Measurements from ENCODE around the gene LKAAEAR1. TPM values are rescaled to one million over a fixed set of nuclear protein-coding genes. Genes with fewer than 3 reads are reported as not detected.
"Not testable (repeated sequence)": the region's sequence is repeated elsewhere in the genome, so short reads cannot be mapped to it uniquely, and the experiment has no call there.

LKAAEAR1 gene
- total RNA-seq, 2 donors from 2014 or later, result 3.9 TPM; not detected in 1

- WGBS, 2 donors, result 74 to 77% methylated on average over 4 to 8 of the region's 8 CpGs
- intact Hi-C loops (cut with DNase I), result loop anchor here (5.0 kb wide), 1 partner anchor 82 kb away; the partner anchor contains the start of gene C20orf204
- TF ChIP-seq CTCF (IDR thresholded peaks at IDR 0.05) (no peak), POLR2A (IDR thresholded peaks at IDR 0.05) (no peak)
- DNase-seq (no peak), ATAC-seq (no peak)
- Histone ChIP-seq H3K9me3 (no peaks in the 10 kb centered on the region), H3K27ac (no peak overlapping the region), H3K27me3 (peaks cover 0 to 7% of the 10 kb centered on the region in 2 donors), H3K36me3 (replicated peaks in 1 of 2; ENCODE audit: insufficient read depth in 1 of 2, low read depth in 2 of 2) (no peaks in the 10 kb centered on the region), H3K4me1 (peaks cover 8% of the 10 kb centered on the region), H3K4me3 (no peak overlapping the region)
Measured at GRCh38 chr20:64119301-64119680, 35.1 kb upstream of the LKAAEAR1 start.

- not testable (repeated sequence) for H3K9me3 ChIP-seq; H3K4me3 ChIP-seq; H3K27me3 ChIP-seq; H3K4me1 ChIP-seq; H3K27ac ChIP-seq; ATAC-seq; DNase-seq; H3K36me3 ChIP-seq (replicated peaks in 1 of 2; ENCODE audit: insufficient read depth in 1 of 2, low read depth in 2 of 2)
- 60% methylated on average over 2 of the region's 6 CpGs; no CpG with 5 or more reads in 1 of the 2 donors for WGBS, 2 donors
- intact Hi-C loops (cut with DNase I), result loop anchor here (5.0 kb wide), 1 partner anchor 80 kb away; the partner anchor contains the start of gene C20orf204
Measured at GRCh38 chr20:64117432-64117777, 33.2 kb upstream of the LKAAEAR1 start.

- Histone ChIP-seq H3K27ac (no peak overlapping the region), H3K4me1 (peaks cover 8% of the 10 kb centered on the region), H3K36me3 (replicated peaks in 1 of 2; ENCODE audit: insufficient read depth in 1 of 2, low read depth in 2 of 2) (no peaks in the 10 kb centered on the region), H3K4me3 (no peak overlapping the region), H3K27me3 (peaks cover 0 to 6% of the 10 kb centered on the region in 2 donors), H3K9me3 (no peaks in the 10 kb centered on the region)
- ATAC-seq, result no peak
- intact Hi-C loops (cut with DNase I), result loop anchor here (5.0 kb wide), 1 partner anchor 79 kb away; the partner anchor contains the start of gene C20orf204
- TF ChIP-seq POLR2A (IDR thresholded peaks at IDR 0.05) (no peak), CTCF (IDR thresholded peaks at IDR 0.05) (no peak)
- no peak for DNase-seq
- 64 to 73% methylated on average over 6 to 14 of the region's 17 CpGs for WGBS, 2 donors
Measured at GRCh38 chr20:64116541-64117431, 32.6 kb upstream of the LKAAEAR1 start.

- no peak overlapping the region for H3K27ac ChIP-seq
- intact Hi-C loops (cut with DNase I), result loop anchor here (5.0 kb wide), 1 partner anchor 79 kb away; the partner anchor contains the start of gene C20orf204
- DNase-seq (no peak), ATAC-seq (no peak)
- H3K4me3 ChIP-seq, result no peak overlapping the region
- TF ChIP-seq POLR2A (IDR thresholded peaks at IDR 0.05) (no peak), CTCF (IDR thresholded peaks at IDR 0.05) (no peak)
- H3K9me3 ChIP-seq, result no peaks in the 10 kb centered on the region
- H3K36me3 ChIP-seq (replicated peaks in 1 of 2; ENCODE audit: insufficient read depth in 1 of 2, low read depth in 2 of 2), result no peaks in the 10 kb centered on the region
- 73 to 81% methylated on average over 11 to 21 of the region's 21 CpGs for WGBS, 2 donors
- peaks cover 8% of the 10 kb centered on the region for H3K4me1 ChIP-seq
- H3K27me3 ChIP-seq, result no peaks in the 10 kb centered on the region
Measured at GRCh38 chr20:64116016-64116415, 31.8 kb upstream of the LKAAEAR1 start.

- intact Hi-C loops (cut with DNase I), result loop anchor here (5.0 kb wide), 1 partner anchor 78 kb away; the partner anchor contains the start of gene C20orf204
Measured at GRCh38 chr20:64115171-64115911, 31.1 kb upstream of the LKAAEAR1 start.

More at GRCh38 chr20:64115171-64115911, 31.1 kb upstream of the LKAAEAR1 start:
- Histone ChIP-seq H3K27me3 (no peaks in the 10 kb centered on the region), H3K4me3 (no peak overlapping the region), H3K9me3 (no peaks in the 10 kb centered on the region), H3K36me3 (replicated peaks in 1 of 2; ENCODE audit: insufficient read depth in 1 of 2, low read depth in 2 of 2) (no peaks in the 10 kb centered on the region), H3K4me1 (peaks cover 4% of the 10 kb centered on the region), H3K27ac (no peak overlapping the region)
- 57 to 68% methylated on average over 10 to 14 of the region's 14 CpGs for WGBS, 2 donors
- DNase-seq (no peak), ATAC-seq (no peak)
- TF ChIP-seq POLR2A (IDR thresholded peaks at IDR 0.05) (no peak), CTCF (IDR thresholded peaks at IDR 0.05) (no peak)

Measured in body of pancreas (tissue), 4 donors.